H1 (cell line): ENCODE measurements around the gene RHEX. TPM values are rescaled to one million over a fixed set of nuclear protein-coding genes. Genes with fewer than 3 reads are reported as not detected.
A peak's percentile ranks its signal among the peaks of the same experiment; 100 is the strongest.

Experiments
- CBX8 ChIP-seq: fragments of 300-800, 300-1000 bp; sonication (generic); IDR thresholded peaks from 2 replicates; pipeline ENCODE4 v1.7.1; 2016; ENCODE audit warnings: low read depth, low read length, borderline replicate concordance
- CHD7 ChIP-seq: fragments of 300-600 bp; sonication (generic); IDR thresholded peaks from 2 replicates; pipeline ENCODE4 v1.7.1; 2012; ENCODE audit warnings: low read length, moderate library complexity, mild to moderate bottlenecking, inconsistent platforms; ENCODE audit not compliant: insufficient replicate concordance
- EZH2 ChIP-seq: fragments of 200-600 bp; sonication (generic); IDR thresholded peaks from 2 replicates; pipeline ENCODE4 v1.7.1; 2012; ENCODE audit warnings: low read depth, mild to moderate bottlenecking, moderate library complexity, low read length, inconsistent platforms; ENCODE audit not compliant: severe bottlenecking
- HDAC6 ChIP-seq: IDR thresholded peaks from one replicate; pipeline ENCODE4 v1.7.1; 2012; ENCODE audit warnings: low read depth, mild to moderate bottlenecking, inconsistent platforms, low read length, moderate library complexity
- SAP30 ChIP-seq: fragments of 300-600 bp; sonication (generic); IDR thresholded peaks from 2 replicates; pipeline ENCODE4 v1.7.1; 2012; ENCODE audit warnings: low read length, moderate library complexity, mild to moderate bottlenecking, inconsistent platforms; ENCODE audit not compliant: insufficient read depth, insufficient replicate concordance
- SRF ChIP-seq: IDR thresholded peaks from 2 replicates; pipeline ENCODE4 v1.6.1; 2011; ENCODE audit warnings: mild to moderate bottlenecking, low read depth, low read length, moderate library complexity
- TAF7 ChIP-seq: optimal IDR thresholded peaks from 2 replicates; pipeline ENCODE3; 2011; ENCODE audit warnings: low read depth, mild to moderate bottlenecking, inconsistent platforms, low read length, moderate library complexity, borderline replicate concordance
- TCF12 ChIP-seq: IDR thresholded peaks from 2 replicates; pipeline ENCODE4 v1.6.1; 2011; ENCODE audit warnings: low read depth, mild to moderate bottlenecking, low read length
- YY1 ChIP-seq: IDR thresholded peaks from 2 replicates; pipeline ENCODE4 v1.6.1; 2011; ENCODE audit warnings: low read depth, mild to moderate bottlenecking, low read length
- polyA plus RNA-seq, 7 experiments: library from polyadenylated mRNA; depleted of rRNA in 3 of 7; stranded (reverse) in 5 of 7; unstranded in 2 of 7; fragments of >200 nt in 5 of 7; fragments of 200-250 nt in 2 of 7; gene quantifications; 1 replicate in 5 of 7; 2 replicates in 1 of 7; 4 replicates in 1 of 7; pipeline versions ENCODE4 v1.2.1 to v1.2.3, GENCODE V29; 2011 to 2013; ENCODE audit warnings: missing spikeins in 2 of 7, mixed read lengths in 2 of 7
- total RNA-seq: library from RNA; stranded (reverse); fragmentation: NEBNext Ultra II Directional; extraction: Animal tissue kit (Norgen Biotek cat#: 25700); gene quantifications from 2 replicates; pipeline ENCODE4 v1.2.1, GENCODE V29; 2021
- TF ChIP-seq, protein P1 (sequence below): IDR thresholded peaks from 2 replicates; pipeline ENCODE4 v1.6.1; 2012; ENCODE audit warnings: inconsistent platforms

Gene RHEX
- total and polyA plus RNA-seq, 2 of the 8 experiments (the other 6 are each of a cell fraction or from before 2014, with no cell fraction given): not detected

DNA sequence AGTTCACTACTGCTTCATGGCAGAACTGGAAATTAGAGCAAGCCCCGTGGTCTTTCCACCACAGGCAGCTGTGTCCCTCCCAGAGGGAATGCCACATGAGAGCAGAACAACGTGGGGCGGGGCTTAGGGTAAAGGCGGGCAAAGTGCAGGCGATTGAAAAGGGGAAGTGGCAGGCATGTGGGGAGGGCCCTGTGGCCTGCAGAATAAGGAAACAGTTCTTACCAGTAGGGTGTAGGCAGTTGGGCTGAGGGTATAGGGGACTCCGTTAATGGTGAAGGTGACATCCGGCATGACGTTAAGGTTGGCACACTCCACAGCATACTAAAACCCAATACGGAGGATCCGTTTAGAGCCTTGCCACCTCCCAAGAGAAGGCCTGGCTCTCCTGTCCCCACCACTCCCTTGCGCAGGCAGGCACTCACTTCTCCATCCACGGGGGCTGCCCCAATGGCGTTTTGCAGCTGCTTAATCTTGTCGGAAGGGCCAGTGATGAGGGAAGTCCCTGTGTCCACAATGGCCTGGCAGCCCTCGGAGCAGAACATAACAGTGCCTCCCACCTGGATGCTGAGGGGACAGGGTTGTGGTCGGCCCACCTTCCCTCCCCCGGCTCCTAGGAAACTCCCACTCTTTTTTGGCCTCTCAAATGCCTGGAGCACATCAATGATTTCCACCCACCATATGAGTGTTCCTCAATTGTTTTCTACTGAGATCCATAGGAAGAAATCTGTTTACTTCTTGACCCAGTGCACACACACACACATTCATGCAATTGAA is 40.7 kb upstream of the RHEX start (continued):
- TF ChIP-seq CHD7: no peak
- TF ChIP-seq YY1: no peak
- TF ChIP-seq, protein P1, sequence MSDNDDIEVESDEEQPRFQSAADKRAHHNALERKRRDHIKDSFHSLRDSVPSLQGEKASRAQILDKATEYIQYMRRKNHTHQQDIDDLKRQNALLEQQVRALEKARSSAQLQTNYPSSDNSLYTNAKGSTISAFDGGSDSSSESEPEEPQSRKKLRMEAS: 0 out of 2 replicates have a peak, but pooled peaks have one; percentile 43
- TF ChIP-seq TAF7: no peak
- TF ChIP-seq TCF12: no peak
- TF ChIP-seq HDAC6: no peak
- no peak for TF ChIP-seq SRF
- TF ChIP-seq EZH2: no peak
- TF ChIP-seq SAP30: no peak
- no peak for TF ChIP-seq CBX8
